Stimulated activated CD4-positive, alpha-beta T cell treated with anti-CD3 and anti-CD28 coated beads, TNF-alpha, amount 100 ng/mL, for 4 hours (primary cell): ENCODE measurements around the gene SCFD2.

Source experiments
- DNase-seq, 3 experiments: peaks; one replicate each; pipeline ENCODE4 v3.0.0-alpha.2; 2020; ENCODE audit warnings: low read depth in 3 of 3

Gene SCFD2

DNA sequence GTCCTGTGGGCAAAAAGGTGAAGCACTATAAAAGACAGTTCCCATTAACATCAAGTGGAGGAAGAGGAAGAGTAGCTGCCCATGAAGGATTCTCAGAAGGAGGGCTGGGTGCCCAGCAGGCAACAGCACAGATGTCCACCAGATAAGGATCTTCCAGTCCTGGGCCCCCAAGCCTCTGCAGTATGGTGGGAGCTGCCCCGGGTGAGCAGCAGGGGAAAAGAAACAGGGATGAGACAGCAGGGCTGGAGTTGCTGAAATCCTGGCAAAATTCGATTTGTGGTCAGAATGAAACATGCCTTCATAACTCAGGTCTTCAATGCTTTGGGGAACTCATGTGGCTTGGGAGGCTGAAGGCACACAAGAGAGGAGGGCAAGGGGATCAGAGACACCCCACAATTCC is 409.2 kb downstream of the SCFD2 start:
- no peak for DNase-seq

DNA sequence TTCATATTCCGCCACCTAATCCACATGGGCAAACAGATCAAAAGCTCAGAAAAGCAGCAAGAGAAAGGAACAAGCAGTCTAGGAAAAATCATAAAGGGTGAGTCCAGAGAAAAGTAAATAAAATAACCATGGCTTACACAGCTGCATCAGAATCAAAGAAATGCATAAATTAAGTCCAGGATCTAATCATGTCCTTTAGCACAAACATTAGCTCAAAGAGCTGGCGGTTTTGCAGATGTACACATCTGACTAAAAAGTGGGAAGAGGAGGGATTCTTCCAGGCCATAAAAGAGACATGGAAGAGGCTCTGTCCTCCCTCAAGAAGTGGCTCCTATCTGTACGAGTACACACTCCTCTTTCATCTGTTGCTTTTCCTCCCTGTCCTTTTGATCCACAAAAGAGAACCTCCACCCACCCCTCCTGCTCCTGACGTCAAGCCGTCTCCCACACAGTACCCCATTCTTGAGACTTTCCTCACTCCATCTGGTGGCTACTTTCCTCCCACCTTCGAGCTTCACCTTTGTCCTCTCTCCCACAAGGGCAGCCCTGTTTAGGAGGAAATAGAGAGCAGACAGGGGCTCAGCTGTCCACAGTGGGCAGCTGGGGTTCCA is 411.2 kb downstream of the SCFD2 start:
- DNase-seq, result no peak

DNA sequence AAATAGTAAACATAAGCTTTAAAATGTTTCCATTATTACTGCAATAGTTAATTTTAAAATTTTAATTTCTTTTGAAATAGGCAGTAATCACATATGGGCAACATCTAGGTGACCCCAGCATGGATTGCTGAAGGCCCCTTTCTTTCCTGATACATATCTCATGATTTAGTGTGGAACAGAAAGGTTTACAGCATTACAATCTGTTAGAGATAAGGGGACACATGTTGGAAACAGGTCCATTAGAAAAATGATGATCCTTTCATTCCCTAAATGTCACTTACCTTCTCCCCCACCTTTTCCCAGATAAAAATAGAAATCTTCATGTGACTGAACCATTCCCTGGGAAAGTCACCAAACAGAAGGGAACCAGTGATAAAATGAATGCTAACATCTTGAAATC is 413.3 kb downstream of the SCFD2 start:
- DNase-seq, result no peak

DNA sequence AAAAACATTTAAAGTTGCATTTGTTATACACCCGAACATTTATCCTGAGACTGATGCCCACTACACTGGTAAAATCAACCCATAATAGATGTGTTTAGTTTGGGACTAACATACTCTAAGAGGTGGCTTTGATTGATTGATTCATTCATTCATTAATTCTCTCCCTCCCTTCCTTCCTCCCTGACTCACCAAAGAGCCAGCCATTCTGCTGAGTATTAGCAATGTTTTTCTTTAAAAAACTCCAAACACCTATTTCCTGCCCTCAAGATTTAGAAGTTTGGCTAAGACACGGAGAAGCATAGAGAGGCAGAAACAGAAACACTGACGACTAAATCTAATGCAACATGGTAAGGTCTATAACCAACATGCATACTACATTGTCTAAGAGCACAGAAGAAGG is 414.8 kb downstream of the SCFD2 start:
- no peak for DNase-seq

DNA sequence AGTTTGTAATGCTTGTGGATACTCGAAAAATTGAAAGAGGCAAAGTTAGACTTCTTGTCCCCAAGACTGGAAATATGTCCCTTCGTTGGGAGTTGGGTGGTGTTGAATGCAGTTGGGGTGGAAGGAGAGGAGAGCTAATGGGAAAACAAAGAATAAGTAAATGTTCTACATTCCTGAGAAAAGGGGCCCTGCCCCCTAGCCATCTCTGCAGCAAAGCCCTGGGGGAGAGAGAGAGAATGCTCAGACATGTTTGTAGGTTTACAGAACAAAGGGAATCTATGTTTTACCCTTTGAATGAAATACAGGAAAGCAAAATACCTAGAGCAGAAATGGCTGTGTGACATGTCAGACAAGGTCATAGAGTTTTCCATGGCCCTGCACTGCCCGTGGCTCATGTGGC is 415.6 kb downstream of the SCFD2 start:
- DNase-seq, result no peak

DNA sequence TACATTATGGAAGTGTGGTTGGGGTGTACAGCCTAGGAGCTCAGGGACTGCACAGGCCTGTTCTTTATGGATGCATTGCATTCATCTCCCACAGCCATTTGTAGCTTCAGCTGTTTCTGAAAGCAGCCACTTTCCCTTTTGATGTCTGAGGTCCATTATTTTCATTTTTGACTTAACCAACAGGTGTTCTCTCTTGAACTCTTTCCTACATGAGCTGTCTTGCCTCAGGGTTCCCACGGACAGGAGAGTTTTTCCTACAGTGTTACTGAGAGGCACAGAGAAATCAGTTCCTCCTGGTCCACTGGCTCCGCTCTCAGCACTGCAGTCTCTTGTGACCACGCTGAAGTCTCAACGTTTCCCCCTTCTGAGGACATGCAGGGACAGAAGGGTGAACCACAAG is 416.5 kb downstream of the SCFD2 start:
- DNase-seq, result no peak

DNA sequence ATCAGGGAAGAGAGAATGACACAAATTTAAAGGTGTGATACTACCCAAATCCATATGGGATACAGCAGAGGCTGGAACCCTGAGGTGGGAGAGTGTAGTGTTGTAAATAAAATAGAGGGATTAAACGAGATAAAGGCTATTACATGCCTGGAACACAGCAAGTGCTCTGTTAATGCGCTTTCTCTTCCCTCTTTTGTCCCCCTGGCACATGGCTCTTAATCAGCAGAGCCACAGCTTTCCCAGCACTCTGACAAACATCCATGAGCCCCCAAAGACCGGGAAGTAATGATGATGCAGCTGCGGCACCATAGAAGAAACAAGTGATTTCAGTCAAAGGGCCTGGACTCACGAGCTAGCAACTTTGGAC is 417.8 kb downstream of the SCFD2 start:
- no peak for DNase-seq

DNA sequence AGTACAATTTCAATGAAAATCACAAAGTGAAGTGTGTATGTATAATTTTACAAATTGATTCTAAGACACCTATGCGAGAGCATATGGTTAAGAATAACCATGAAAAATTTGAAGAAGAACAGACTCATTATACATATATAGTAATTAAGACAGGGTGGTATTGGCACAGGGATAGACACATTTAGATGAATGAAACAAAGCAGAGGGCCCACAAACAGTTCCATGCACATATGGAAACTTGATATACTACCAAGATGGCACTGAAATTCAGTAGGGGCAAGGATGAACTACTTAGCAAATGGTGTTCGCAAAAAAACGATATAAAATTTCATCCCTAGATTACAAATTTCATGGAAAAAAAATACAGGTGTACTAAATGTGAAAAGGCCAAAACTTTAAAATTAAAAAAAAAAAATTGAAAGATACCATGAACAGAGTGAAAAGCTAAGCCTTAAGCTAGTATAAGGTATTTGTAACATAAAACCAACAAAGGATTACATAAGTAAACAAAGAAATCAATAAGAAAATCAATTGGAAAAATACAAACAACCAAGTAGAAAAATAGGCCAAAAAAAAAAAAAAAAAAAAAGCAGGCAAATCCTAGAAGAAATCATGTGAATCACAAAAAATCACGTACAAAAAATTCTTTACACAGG is 418.3 kb downstream of the SCFD2 start:
- DNase-seq, result no peak

- no peak for DNase-seq
Measured at GRCh38 chr4:52946855-52947254, 419.0 kb downstream of the SCFD2 start.

GRCh38 chr4:52945982-52946381 is 419.9 kb downstream of the SCFD2 start:
- no peak for DNase-seq

GRCh38 chr4:52945326-52945898 is 420.4 kb downstream of the SCFD2 start:
- DNase-seq, result no peak

DNA sequence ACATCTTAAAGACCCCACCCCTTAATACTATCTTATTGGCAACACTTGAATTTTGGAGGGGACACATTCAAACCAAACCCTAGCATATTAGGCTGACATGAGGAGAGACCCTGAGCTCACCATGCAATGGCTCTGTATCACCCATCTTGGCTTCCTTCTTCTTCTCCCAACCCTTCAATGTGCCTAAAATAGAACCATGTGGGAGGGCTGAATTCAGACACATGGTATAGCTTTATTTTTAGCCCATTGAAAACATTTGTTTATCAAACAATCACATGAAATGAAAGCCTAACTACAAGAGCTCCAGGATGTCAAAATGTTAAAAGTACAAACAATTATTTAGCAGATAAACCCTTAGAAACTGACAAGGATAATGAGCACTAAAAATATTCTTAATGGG is 422.2 kb downstream of the SCFD2 start:
- DNase-seq, result no peak

DNA sequence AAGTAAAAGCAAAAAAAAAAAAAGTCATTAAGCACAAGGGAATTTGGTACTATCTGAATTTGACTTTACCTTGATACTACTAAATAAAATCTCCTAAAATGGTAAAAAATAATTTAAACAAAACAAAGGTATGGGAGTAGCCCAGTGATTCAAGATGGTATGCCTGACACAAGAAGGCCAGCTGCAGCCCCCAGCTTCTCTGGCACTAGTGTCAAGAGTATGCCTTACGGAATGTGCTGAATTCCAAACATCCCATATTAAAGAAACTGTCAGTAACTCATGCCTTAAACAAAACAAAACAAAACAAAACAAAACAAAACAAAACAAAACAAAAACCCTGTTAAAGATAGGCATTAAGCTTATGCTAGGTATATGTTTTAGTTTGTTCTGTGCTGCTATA is 422.9 kb downstream of the SCFD2 start:
- no peak for DNase-seq

DNA sequence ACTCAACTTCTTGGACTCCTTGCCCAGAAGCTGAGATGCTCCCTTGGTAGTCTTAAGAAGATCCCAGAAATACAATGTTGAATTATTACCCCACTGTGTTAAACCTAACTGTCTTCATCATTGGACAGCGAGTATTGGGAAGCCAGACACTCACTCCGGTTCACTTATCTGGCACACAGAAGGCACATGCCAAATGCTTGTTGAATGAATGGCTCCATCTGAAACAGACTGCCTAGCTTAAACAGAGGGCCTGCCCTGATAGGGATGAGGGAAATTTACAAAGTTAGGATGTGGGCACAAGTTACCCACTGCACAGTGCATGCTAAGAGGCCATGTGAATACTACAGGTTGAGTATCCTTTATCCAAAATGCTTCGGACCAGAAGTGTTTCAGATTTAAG is 424.4 kb downstream of the SCFD2 start:
- DNase-seq, result no peak

GRCh38 chr4:52939739-52940138 is 426.1 kb downstream of the SCFD2 start:
- DNase-seq, result no peak

GRCh38 chr4:52939325-52939724 is 426.5 kb downstream of the SCFD2 start:
- DNase-seq, result no peak

DNA sequence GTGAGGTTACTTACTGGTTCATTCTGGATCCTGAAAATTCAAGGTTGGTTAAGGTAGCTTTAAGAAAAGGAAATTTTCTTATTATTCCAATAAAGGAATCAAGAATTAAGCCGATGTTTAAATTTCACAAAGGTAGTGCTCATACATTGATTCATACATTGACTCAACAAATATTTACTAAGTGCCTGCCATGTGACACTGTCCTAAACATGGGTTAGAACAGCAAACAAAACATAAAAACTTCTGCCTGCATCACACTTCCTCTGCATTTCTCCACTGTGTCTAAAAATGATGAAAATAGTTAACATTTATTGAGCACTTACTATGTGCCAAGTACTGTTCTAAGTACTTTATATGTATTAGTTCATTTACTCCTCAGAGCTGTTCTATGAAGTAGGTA is 428.0 kb downstream of the SCFD2 start:
- no peak for DNase-seq

GRCh38 chr4:52936729-52937128 is 429.1 kb downstream of the SCFD2 start:
- DNase-seq, result no peak

DNA sequence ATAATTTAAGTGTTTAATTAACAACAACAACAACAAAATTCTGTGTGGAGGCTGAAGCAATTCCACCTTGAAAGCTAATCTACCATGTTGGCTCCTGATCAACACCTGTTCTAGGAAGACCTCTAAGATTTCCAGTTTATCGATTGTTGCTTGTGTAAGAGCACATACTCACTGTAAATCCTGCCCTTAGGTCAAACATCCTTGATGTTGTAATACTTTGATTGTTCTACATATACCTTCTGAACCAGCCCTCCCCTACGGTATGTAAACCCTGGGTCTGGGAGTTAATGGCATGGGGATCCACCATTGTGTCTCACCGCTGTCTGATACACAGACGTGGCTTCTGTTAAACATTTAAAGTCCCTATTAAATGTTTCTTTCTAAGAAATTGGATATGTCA is 430.5 kb downstream of the SCFD2 start:
- no peak for DNase-seq

GRCh38 chr4:52933738-52934137 is 432.1 kb downstream of the SCFD2 start:
- DNase-seq, result no peak

DNA sequence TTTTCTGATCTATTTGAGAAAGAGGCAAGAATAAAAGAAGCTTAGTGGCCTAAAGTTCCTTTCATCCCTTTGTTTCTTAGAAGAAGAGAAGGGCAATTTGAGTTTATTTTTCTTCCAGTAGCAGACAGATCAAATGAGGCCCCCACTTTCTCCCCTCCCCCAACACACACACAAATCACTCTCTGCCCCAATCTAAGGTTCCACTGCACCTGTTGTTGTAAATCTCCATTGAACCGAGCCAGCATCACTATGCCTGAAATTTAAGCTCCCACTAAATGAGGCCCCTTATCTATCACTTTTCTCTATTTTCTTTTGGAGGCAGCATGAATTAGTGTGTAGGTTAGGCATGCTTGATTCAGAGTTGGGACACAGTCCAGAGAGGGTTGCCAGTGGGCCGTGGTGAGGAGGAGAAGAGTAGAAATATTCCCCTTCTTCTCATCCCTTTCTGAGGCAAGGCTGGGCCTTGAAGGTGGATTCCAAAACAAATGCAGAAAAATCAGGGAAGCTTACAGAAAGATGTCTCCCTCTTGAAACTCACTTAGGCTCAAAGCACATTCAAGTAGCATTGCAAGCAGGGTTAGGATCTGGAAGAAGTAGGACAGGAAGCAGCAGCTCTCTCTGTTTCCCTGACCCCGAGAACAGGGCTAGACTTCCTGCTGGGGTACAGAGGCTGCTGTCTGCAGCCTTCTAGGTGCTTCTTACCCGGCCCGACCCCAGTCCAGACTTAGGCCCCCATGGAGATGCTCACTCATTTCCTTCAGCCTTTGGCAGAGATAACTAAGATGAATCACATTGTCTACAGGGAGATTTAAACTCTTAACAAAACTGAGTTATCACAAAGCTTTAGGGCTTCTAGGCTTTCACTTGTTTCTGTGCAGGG is 433.0 kb downstream of the SCFD2 start:
- DNase-seq, result no peak

GRCh38 chr4:52931243-52931642 is 434.6 kb downstream of the SCFD2 start:
- DNase-seq, result no peak
